Activated CD4-positive, alpha-beta T cell treated with anti-CD3 and anti-CD28 coated beads for 36 hours (primary cell): Measurements from ENCODE around the gene PRAC2. TPM values are rescaled to one million over a fixed set of nuclear protein-coding genes. Genes with fewer than 3 reads are reported as not detected.

Experiments
- ATAC-seq: fragments of 200-7000 bp; cut with Tn5 transposase; one replicate; pipeline ENCODE4 v1.10.0; 2021; ENCODE audit warnings: mild to moderate bottlenecking, moderate library complexity
- CTCF ChIA-PET: fragments of 350-600 bp; sonication (Branson Sonifier 250); formaldehyde crosslinking; loops from one replicate; lab custom pipeline; 2021; ENCODE audit warnings: antibody characterized with exemption; lab: Charles Lee
- POLR2A ChIA-PET: fragments of 350-600 bp; sonication (Branson Sonifier 250); formaldehyde crosslinking; loops from one replicate; lab custom pipeline; 2021; ENCODE audit warnings: antibody characterized with exemption, inconsistent platforms; lab: Charles Lee
- DNase-seq: peaks from one replicate; pipeline ENCODE4 v3.0.0-alpha.2; 2020
- H3K27ac Mint-ChIP-seq: one replicate; pipeline ENCODE4 v1.8.0; 2021; ENCODE audit warnings: mixed read lengths
- H3K27me3 Mint-ChIP-seq: one replicate; pipeline ENCODE4 v1.8.0; 2021; ENCODE audit warnings: mixed read lengths
- H3K36me3 Mint-ChIP-seq: one replicate; pipeline ENCODE4 v1.8.0; 2021; ENCODE audit warnings: low read depth, mixed read lengths
- H3K4me1 Mint-ChIP-seq: one replicate; pipeline ENCODE4 v1.8.0; 2021; ENCODE audit warnings: mixed read lengths
- H3K4me3 Mint-ChIP-seq: one replicate; pipeline ENCODE4 v1.8.0; 2021; ENCODE audit warnings: mild to moderate bottlenecking, moderate library complexity, mixed read lengths
- H3K9me3 Mint-ChIP-seq: one replicate; pipeline ENCODE4 v1.8.0; 2021; ENCODE audit warnings: low read depth, mixed read lengths
- intact Hi-C, 2 experiments: fragments of 100-400 bp; cut with DNase I in 1 of 2; cut with micrococcal nuclease in 1 of 2; formaldehyde crosslinking; loops; one replicate each; pipeline versions ENCODE4 v1.14.2 to v1.15.1; 2022 to 2024; cut with DNase I, micrococcal nuclease
- total RNA-seq, 2 experiments: library from RNA; stranded (reverse); gene quantifications; one replicate each; pipeline ENCODE4 v1.2.3, GENCODE V29; 2021

PRAC2 gene
- total RNA-seq, 2 experiments from 2014 or later, result not detected

- ChIA-PET CTCF (interaction anchor here (0.6 to 1.9 kb wide), 5 partner anchors 11 to 286 kb away, joined by 3 to 6 read pairs (median 3); no protein-coding TSS in a partner anchor), POLR2A (no interaction called here)
- Mint-ChIP-seq H3K4me1 (peaks cover 35% of the 10 kb centered on the region), H3K27ac (no peak overlapping the region), H3K27me3 (peaks cover 80% of the 10 kb centered on the region), H3K4me3 (peak overlapping the region; percentile 20), H3K36me3 (peaks cover 3% of the 10 kb centered on the region), H3K9me3 (no peaks in the 10 kb centered on the region)
- intact Hi-C loops, result loop anchor here (5.0 to 10.0 kb wide), 4 partner anchors 48 to 774 kb away; partner anchors contain the start of genes IGF2BP1 (in 2 of the 2), HOXB7 (in 1 of the 2) and NGFR (in 1 of the 2)
- no peak for ATAC-seq
- no peak for DNase-seq
Measured at GRCh38 chr17:48720266-48721008, 2.5 kb upstream of the PRAC2 start.

GRCh38 chr17:48721009-48721402 is 2.0 kb upstream of the PRAC2 start:
- ChIA-PET CTCF (interaction anchor here (0.6 to 1.9 kb wide), 5 partner anchors 11 to 158 kb away, joined by 3 to 5 read pairs (median 3); no protein-coding TSS in a partner anchor), POLR2A (no interaction called here)
- intact Hi-C loops, result loop anchor here (5.0 to 10.0 kb wide), 4 partner anchors 49 to 774 kb away; partner anchors contain the start of genes IGF2BP1 (in 2 of the 2), HOXB7 (in 1 of the 2) and NGFR (in 1 of the 2)
- ATAC-seq, result no peak
- DNase-seq, result no peak
- H3K4me1 Mint-ChIP-seq, result peaks cover 35% of the 10 kb centered on the region
- H3K27ac Mint-ChIP-seq, result no peak overlapping the region
- peaks cover 84% of the 10 kb centered on the region for H3K27me3 Mint-ChIP-seq
- peaks cover 3% of the 10 kb centered on the region for H3K36me3 Mint-ChIP-seq
- H3K4me3 Mint-ChIP-seq, result no peak overlapping the region
- no peaks in the 10 kb centered on the region for H3K9me3 Mint-ChIP-seq

- POLR2A ChIA-PET, result no interaction called here
- DNase-seq, result peak; percentile 18
- no peak within 1 kb of the TSS for H3K27ac Mint-ChIP-seq
Measured at GRCh38 chr17:48722201-48722907, 631 bp upstream of the PRAC2 start, which contains the start of gene PRAC1. PRAC1 (minus strand) TSS chr17:48722518; CDS start chr17:48722392, 126 bp downstream.

DNA sequence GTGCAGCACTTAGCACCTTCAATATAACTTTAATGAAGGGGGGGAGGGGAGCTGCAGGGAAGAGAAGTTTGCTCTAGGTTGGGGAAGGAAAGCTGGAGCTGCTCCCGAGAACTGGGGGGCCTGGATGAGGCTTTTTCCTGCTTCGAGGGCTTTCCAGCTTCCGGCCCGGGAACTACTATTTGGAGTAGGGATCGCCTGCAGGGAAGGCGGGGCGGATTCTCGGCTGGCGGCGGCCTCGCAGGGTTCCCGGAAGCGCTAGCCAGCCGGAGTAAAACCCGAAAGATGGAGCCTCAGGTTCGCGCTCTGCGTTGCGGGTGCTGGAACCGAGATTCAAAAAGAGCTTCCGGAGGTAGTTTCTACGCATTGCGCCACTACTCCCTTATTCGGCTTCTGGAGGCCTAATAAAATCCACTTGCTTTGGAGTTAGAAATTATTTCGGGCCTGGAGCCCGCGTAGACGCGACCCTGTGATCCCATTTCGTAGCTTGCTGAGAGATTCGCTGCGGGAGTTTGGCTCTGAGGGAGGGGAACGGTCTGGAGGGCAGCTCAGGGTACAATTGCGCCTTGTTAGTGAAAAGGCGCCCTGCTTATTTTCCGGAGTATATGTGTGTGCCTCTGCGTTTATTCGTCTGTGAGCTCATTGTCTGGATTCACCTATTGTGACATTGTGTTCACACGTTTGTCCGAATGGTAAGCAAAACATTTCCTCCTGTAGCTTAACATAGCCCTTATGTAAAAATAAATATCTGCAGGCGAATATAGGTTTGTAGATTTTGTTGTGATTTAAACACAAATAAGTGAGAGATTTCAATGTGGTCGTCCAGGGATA is 652 bp downstream of the PRAC2 start:
- H3K27ac Mint-ChIP-seq, result no peak overlapping the region
- POLR2A ChIA-PET, result interaction anchor here (1.2 kb wide), 1 partner anchor 155 kb away, joined by 3 read pairs; no protein-coding TSS in a partner anchor
- H3K9me3 Mint-ChIP-seq, result no peaks in the 10 kb centered on the region
- peak overlapping the region; percentile 42 for H3K4me3 Mint-ChIP-seq
- peaks cover 83% of the 10 kb centered on the region for H3K27me3 Mint-ChIP-seq
- H3K4me1 Mint-ChIP-seq, result peaks cover 34% of the 10 kb centered on the region
- ATAC-seq (no peak), DNase-seq (peak; percentile 53)
- CTCF ChIA-PET, result interaction anchor here (0.6 to 3.7 kb wide), 48 partner anchors 9 to 1908 kb away, joined by 3 to 45 read pairs (median 4); partner anchors contain the start of gene ATP5MC1
- no peaks in the 10 kb centered on the region for H3K36me3 Mint-ChIP-seq
- intact Hi-C loops, result loop anchor here (1.0 to 10.0 kb wide), 9 partner anchors 27 to 771 kb away; partner anchors contain the start of genes IGF2BP1 (in 2 of the 2), HOXB7 (in 1 of the 2) and NGFR (in 1 of the 2)

More at GRCh38 chr17:48722201-48722907, 631 bp upstream of the PRAC2 start, which contains the start of gene PRAC1:
- Mint-ChIP-seq H3K9me3 (no peaks in the 10 kb centered on the region), H3K36me3 (peaks cover 3% of the 10 kb centered on the region), H3K27me3 (peaks cover 89% of the 10 kb centered on the region), H3K4me3 (peak within 1 kb of the TSS; percentile 42), H3K4me1 (peaks cover 35% of the 10 kb centered on the region)
- CTCF ChIA-PET, result interaction anchor here (0.6 to 3.7 kb wide), 8 partner anchors 21 to 156 kb away, joined by 3 to 45 read pairs (median 10); no protein-coding TSS in a partner anchor
- ATAC-seq, result no peak
- intact Hi-C loops, result loop anchor here (5.0 to 10.0 kb wide), 4 partner anchors 50 to 772 kb away; partner anchors contain the start of genes IGF2BP1 (in 2 of the 2), HOXB7 (in 1 of the 2) and NGFR (in 1 of the 2)

DNA sequence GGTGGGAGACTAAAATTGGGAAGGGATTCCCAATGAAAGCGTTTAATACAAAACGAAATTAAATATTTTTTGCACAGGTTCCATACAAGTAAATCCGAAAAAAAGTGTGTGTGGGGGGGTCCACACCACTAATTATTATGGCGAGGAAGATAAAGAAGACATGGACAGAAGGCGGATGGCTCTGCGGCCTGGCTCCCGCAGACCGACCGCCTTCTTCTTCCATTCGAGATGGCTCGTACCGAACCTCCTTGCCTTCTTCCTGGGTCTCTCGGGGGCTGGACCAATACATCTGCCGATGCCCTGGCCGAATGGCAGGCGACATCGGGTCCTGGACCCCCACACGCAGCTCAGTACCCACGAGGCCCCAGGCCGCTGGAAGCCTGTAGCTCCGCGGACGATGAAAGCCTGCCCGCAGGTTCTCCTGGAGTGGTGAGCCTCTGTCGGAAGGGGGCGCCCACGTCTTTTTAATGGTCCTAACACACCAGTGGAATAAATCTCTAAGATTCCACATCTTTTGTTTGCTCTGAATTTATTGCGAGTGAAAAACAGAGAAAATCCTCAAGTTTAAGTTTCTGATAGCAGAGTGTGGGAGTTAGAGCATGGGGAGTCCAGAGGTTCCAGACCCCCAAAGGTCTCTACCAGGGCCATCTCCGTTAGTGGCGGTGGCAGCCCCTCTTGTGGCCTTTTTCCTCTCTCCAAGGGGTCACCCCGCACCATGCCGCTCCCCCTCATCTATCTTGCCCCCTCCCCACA is 1.4 kb downstream of the PRAC2 start:
- POLR2A ChIA-PET, result interaction anchor here (1.2 kb wide), 1 partner anchor 155 kb away, joined by 3 read pairs; no protein-coding TSS in a partner anchor
- CTCF ChIA-PET, result interaction anchor here (0.6 to 3.7 kb wide), 51 partner anchors 9 to 1907 kb away, joined by 3 to 45 read pairs (median 4); partner anchors contain the start of gene ATP5MC1
- Mint-ChIP-seq H3K27ac (peak overlapping the region; percentile 55), H3K36me3 (no peaks in the 10 kb centered on the region), H3K4me1 (peaks cover 32% of the 10 kb centered on the region), H3K9me3 (no peaks in the 10 kb centered on the region), H3K27me3 (peaks cover 81% of the 10 kb centered on the region), H3K4me3 (peak overlapping the region; percentile 42)
- DNase-seq, result peak; percentile 91
- intact Hi-C loops, result loop anchor here (1.0 to 10.0 kb wide), 9 partner anchors 26 to 770 kb away; partner anchors contain the start of genes IGF2BP1 (in 2 of the 2), HOXB7 (in 1 of the 2) and NGFR (in 1 of the 2)
- peak; percentile 78 for ATAC-seq

DNA sequence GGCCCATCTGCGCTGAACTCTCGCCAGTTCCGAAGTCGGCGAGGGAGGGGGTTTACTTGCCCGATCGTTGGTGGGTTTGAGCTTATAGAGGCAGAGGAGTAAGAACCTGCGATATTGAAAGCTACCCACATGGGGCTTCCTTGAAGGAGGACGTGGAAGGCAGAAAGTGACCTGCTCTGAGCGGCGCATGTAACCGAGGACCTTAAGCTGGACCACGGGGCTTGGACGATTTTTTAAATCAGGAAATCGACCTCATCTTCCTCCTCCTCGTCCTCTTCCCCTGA is 2.0 kb downstream of the PRAC2 start:
- intact Hi-C loops, result loop anchor here (2.0 to 10.0 kb wide), 5 partner anchors 26 to 770 kb away; partner anchors contain the start of gene NGFR (in 1 of the 2)
- Mint-ChIP-seq H3K4me3 (no peak overlapping the region), H3K9me3 (no peaks in the 10 kb centered on the region), H3K27me3 (peaks cover 82% of the 10 kb centered on the region), H3K36me3 (no peaks in the 10 kb centered on the region), H3K27ac (no peak overlapping the region), H3K4me1 (peaks cover 35% of the 10 kb centered on the region)
- POLR2A ChIA-PET, result no interaction called here
- DNase-seq (no peak), ATAC-seq (peak; percentile 28)
- CTCF ChIA-PET, result interaction anchor here (0.6 to 3.7 kb wide), 22 partner anchors 10 to 178 kb away, joined by 3 to 45 read pairs (median 4); no protein-coding TSS in a partner anchor

DNA sequence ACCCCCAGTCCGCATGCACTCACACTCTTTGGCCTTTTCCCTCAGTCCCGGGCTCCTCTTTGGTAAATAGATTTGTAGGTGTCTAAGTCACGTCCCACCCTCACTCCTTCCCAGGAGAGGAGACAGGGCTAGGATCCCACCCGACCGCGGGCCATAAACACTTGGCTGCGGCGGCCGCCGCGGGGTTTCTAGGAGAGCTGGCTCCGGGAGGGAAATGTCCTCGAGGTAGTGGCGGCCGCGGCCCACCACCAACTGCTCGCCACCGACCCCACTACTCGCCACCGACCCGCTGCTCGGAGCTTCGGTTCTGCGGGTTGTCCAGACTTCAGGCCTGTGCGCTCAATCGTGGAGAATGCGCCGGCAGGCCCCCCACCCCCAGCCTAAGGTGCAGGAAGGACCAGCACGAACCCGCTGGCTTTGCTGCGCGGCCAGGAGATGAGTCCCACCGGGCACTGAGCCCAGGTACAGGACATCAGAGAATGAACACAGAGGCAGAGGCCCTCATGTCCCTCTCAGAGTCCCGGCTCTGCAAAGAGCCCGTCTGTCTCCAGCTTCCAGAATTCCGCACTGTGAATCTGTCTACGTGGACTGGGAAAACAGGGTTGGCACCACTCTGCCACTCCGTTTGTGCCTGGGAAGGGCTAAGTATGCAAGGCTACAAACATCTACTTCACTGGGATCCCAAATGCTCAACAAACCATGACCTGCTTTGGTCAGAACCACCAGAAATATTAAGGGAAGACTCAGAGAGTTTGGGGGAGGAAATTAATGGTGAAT is 2.5 kb downstream of the PRAC2 start:
- H3K27ac Mint-ChIP-seq, result no peak overlapping the region
- POLR2A ChIA-PET, result no interaction called here
- H3K27me3 Mint-ChIP-seq, result peaks cover 82% of the 10 kb centered on the region
- no peaks in the 10 kb centered on the region for H3K9me3 Mint-ChIP-seq
- no peak overlapping the region for H3K4me3 Mint-ChIP-seq
- intact Hi-C loops, result loop anchor here (2.0 to 10.0 kb wide), 5 partner anchors 25 to 769 kb away; partner anchors contain the start of gene NGFR (in 1 of the 2)
- H3K36me3 Mint-ChIP-seq, result no peaks in the 10 kb centered on the region
- CTCF ChIA-PET, result interaction anchor here (0.6 to 3.7 kb wide), 23 partner anchors 10 to 177 kb away, joined by 3 to 45 read pairs (median 3); no protein-coding TSS in a partner anchor
- ATAC-seq (no peak), DNase-seq (no peak)
- H3K4me1 Mint-ChIP-seq, result peaks cover 33% of the 10 kb centered on the region

GRCh38 chr17:48726114-48726915 is 3.3 kb downstream of the PRAC2 start:
- Mint-ChIP-seq H3K36me3 (no peaks in the 10 kb centered on the region), H3K4me3 (no peak overlapping the region), H3K27ac (no peak overlapping the region), H3K9me3 (no peaks in the 10 kb centered on the region), H3K27me3 (peaks cover 80% of the 10 kb centered on the region), H3K4me1 (peaks cover 33% of the 10 kb centered on the region)
- POLR2A ChIA-PET, result no interaction called here
- intact Hi-C loops, result loop anchor here in 1 of 2 experiments (10.0 kb wide), 1 partner anchor 768 kb away; the partner anchor contains the start of gene NGFR
- DNase-seq (no peak), ATAC-seq (no peak)
- CTCF ChIA-PET, result interaction anchor here (0.5 to 3.7 kb wide), 12 partner anchors 12 to 1352 kb away, joined by 3 to 37 read pairs (median 3); no protein-coding TSS in a partner anchor
